Measurements from ENCODE around the gene PPP1R18. TPM values are rescaled to one million over a fixed set of nuclear protein-coding genes. Genes with fewer than 3 reads are reported as not detected.
A peak's percentile ranks its signal among the peaks of the same experiment; 100 is the strongest.

PPP1R18 gene, protein sequence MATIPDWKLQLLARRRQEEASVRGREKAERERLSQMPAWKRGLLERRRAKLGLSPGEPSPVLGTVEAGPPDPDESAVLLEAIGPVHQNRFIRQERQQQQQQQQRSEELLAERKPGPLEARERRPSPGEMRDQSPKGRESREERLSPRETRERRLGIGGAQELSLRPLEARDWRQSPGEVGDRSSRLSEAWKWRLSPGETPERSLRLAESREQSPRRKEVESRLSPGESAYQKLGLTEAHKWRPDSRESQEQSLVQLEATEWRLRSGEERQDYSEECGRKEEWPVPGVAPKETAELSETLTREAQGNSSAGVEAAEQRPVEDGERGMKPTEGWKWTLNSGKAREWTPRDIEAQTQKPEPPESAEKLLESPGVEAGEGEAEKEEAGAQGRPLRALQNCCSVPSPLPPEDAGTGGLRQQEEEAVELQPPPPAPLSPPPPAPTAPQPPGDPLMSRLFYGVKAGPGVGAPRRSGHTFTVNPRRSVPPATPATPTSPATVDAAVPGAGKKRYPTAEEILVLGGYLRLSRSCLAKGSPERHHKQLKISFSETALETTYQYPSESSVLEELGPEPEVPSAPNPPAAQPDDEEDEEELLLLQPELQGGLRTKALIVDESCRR
- total RNA-seq (2014; rRNA removed; shearing (Covaris generic)), result 85.5 and 108 TPM in 2 replicates
- 66.6 and 67.8 TPM in 2 replicates for polyA plus RNA-seq (2016; fragmentation: Nextera tagmentation; extraction: Ambion mirVana)

GRCh38 chr6:30686009-30686907 is at the start of gene PPP1R18:
Gene PPP1R18 (minus strand): TSS chr6:30686645. CDS start chr6:30686018, 627 bp downstream.
- H4K20me1 ChIP-seq (ENCODE audit: insufficient read depth), result no peaks in the 10 kb centered on the region
- in situ Hi-C loops (cut with MboI), result no loop called here
- no peaks in the 10 kb centered on the region for H3K9me2 ChIP-seq (ENCODE audit: insufficient read depth)
- peaks cover 32% of the 10 kb centered on the region for H3K4me1 ChIP-seq (ENCODE audit: insufficient read depth)
- H3K36me3 ChIP-seq (ENCODE audit: low read depth), result peaks cover 10% of the 10 kb centered on the region
- H3K9me3 ChIP-seq (ENCODE audit: low read depth), result no peaks in the 10 kb centered on the region
- 2 to 5% methylated on average over 22 to 41 of the region's 41 CpGs for WGBS, 2 experiments (ENCODE audit: low coverage in 1 of 2, low lambda C conversion rate in 2 of 2, missing lambda C conversion rate in 2 of 2)
- peak within 1 kb of the TSS; percentile 100 for H3K27ac ChIP-seq
- H3K27me3 ChIP-seq (replicated peaks; ENCODE audit: insufficient read depth), result no peaks in the 10 kb centered on the region
- peak within 1 kb of the TSS; percentile 100 for H3K4me3 ChIP-seq
- H2AFZ ChIP-seq, result peak within 1 kb of the TSS; percentile 66
- TF ChIP-seq EZH2 (IDR thresholded peaks at IDR 0.05; ENCODE audit: insufficient read depth, poor library complexity, severe bottlenecking) (no peak), EZH2phosphoT487 (IDR thresholded peaks at IDR 0.05; ENCODE audit: insufficient read depth, low read depth) (no peak)
- DNase-seq, result peak; percentile 86
- peaks cover 83% of the 10 kb centered on the region for H3K79me2 ChIP-seq (ENCODE audit: insufficient read depth)
- peak within 1 kb of the TSS; percentile 100 for H3K9ac ChIP-seq
- H3F3A ChIP-seq (ENCODE audit: insufficient read depth), result peaks cover 61% of the 10 kb centered on the region
- H3K4me2 ChIP-seq (ENCODE audit: unreplicated experiment), result peak within 1 kb of the TSS; percentile 100

- TF ChIP-seq EZH2 (IDR thresholded peaks at IDR 0.05; ENCODE audit: insufficient read depth, poor library complexity, severe bottlenecking) (no peak), EZH2phosphoT487 (IDR thresholded peaks at IDR 0.05; ENCODE audit: insufficient read depth, low read depth) (no peak)
- no peak for DNase-seq
- Histone ChIP-seq H3K4me3 (no peak overlapping the region), H3K27me3 (replicated peaks; ENCODE audit: insufficient read depth) (no peaks in the 10 kb centered on the region), H3K9me2 (ENCODE audit: insufficient read depth) (no peaks in the 10 kb centered on the region), H4K20me1 (ENCODE audit: insufficient read depth) (no peaks in the 10 kb centered on the region), H2AFZ (no peak overlapping the region), H3K9me3 (ENCODE audit: low read depth) (no peaks in the 10 kb centered on the region), H3K36me3 (ENCODE audit: low read depth) (peaks cover 58% of the 10 kb centered on the region), H3K4me2 (ENCODE audit: unreplicated experiment) (no peak overlapping the region), H3K27ac (no peak overlapping the region), H3K4me1 (ENCODE audit: insufficient read depth) (peaks cover 19% of the 10 kb centered on the region), H3K9ac (no peak overlapping the region), H3F3A (ENCODE audit: insufficient read depth) (peaks cover 44% of the 10 kb centered on the region), H3K79me2 (ENCODE audit: insufficient read depth) (peaks cover 94% of the 10 kb centered on the region)
- in situ Hi-C loops (cut with MboI), result loop anchor here (10.0 to 25.0 kb wide), 2 partner anchors 139 to 352 kb away; no protein-coding TSS in a partner anchor
- 88 to 89% methylated on average over 8 of the region's 8 CpGs for WGBS, 2 experiments (ENCODE audit: low coverage in 1 of 2, low lambda C conversion rate in 2 of 2, missing lambda C conversion rate in 2 of 2)
These were observed 49.3 kb upstream of the PPP1R18 start for GRCh38 chr6:30735668-30736314.

GRCh38 chr6:30732237-30732943 is 45.9 kb upstream of the PPP1R18 start:
- H3K4me1 ChIP-seq (ENCODE audit: insufficient read depth), result peaks cover 5% of the 10 kb centered on the region; the same call in 1 of the 2 replicates
- H3K4me3 ChIP-seq, result no peak overlapping the region
- peaks cover 70% of the 10 kb centered on the region for H3F3A ChIP-seq (ENCODE audit: insufficient read depth)
- WGBS, 2 experiments (ENCODE audit: low coverage in 1 of 2, low lambda C conversion rate in 2 of 2, missing lambda C conversion rate in 2 of 2), result 92 to 93% methylated on average over 12 of the region's 12 CpGs
- H3K4me2 ChIP-seq (ENCODE audit: unreplicated experiment), result no peak overlapping the region
- H3K36me3 ChIP-seq (ENCODE audit: low read depth), result peaks cover 61% of the 10 kb centered on the region
- DNase-seq, result no peak
- H4K20me1 ChIP-seq (ENCODE audit: insufficient read depth), result no peaks in the 10 kb centered on the region
- H3K27ac ChIP-seq, result no peak overlapping the region
- peaks cover 65% of the 10 kb centered on the region for H3K79me2 ChIP-seq (ENCODE audit: insufficient read depth)
- no peaks in the 10 kb centered on the region for H3K9me2 ChIP-seq (ENCODE audit: insufficient read depth)
- TF ChIP-seq EZH2phosphoT487 (IDR thresholded peaks at IDR 0.05; ENCODE audit: insufficient read depth, low read depth) (no peak), EZH2 (IDR thresholded peaks at IDR 0.05; ENCODE audit: insufficient read depth, poor library complexity, severe bottlenecking) (no peak)
- no peaks in the 10 kb centered on the region for H3K27me3 ChIP-seq (replicated peaks; ENCODE audit: insufficient read depth)
- H3K9ac ChIP-seq, result no peak overlapping the region
- no peaks in the 10 kb centered on the region for H3K9me3 ChIP-seq (ENCODE audit: low read depth)
- in situ Hi-C loops (cut with MboI), result loop anchor here (10.0 to 25.0 kb wide), 2 partner anchors 142 to 355 kb away; no protein-coding TSS in a partner anchor
- H2AFZ ChIP-seq, result no peak overlapping the region

All from GM23248 (cell line).